Heart left ventricle (tissue), 13 donors: ENCODE measurements around the gene TACC3.

Source experiments
- CTCF ChIP-seq, 12 donors: fragments of 200-600 bp; sonication (generic) in 4 of 12; IDR thresholded peaks; one replicate each; pipeline versions ENCODE4 v1.5.0 to v1.8.0; 2018 to 2022; ENCODE audit warnings: antibody characterized with exemption in 12 of 12, mild to moderate bottlenecking in 5 of 12
- POLR2A ChIP-seq, 2 donors: fragments of 450-650 bp; IDR thresholded peaks; one replicate each; pipeline ENCODE4 v1.6.1; 2017; ENCODE audit warnings: antibody characterized with exemption in 2 of 2, mild to moderate bottlenecking in 2 of 2, moderate library complexity in 2 of 2
- donor health status: ischemic (EF 13 %, LVEDD 7.1; RV severe dilation, severe dysfunction).
- donor health status: DM: no; HTN: yes; CAD: no.
- donor health status: DM: no; HTN: no; CAD: no.
- donor health status: ischemic (EF 25% LVEDD 6.9; RV normal size, moderate dysfunction).
- donor health status: ischemic (EF 25% LVEDD 5.7; RV mildly dilated, moderate dysfunction).
- donor health status: ischemic (EF 35%, LVEDD 5.7; RV mildly dilated, moderate dysfunction).
- donor health status: nonischemic (EF 11% LVEDD 7.7; RV severe dilation, severe dysfunction).
- donor health status: DM: yes; HTN: yes; CAD: no.
- donor health status: PGD.
- donor health status: ischemic (EF 29% LVEDD 5.4; RV normal size, mild dysfunction).
- donor health status: nonischemic (EF 23%, LVEDD 6.1; RV moderate dilation, normal function).

- TF ChIP-seq CTCF (IDR thresholded peaks at IDR 0.05): no peak
- no peak for TF ChIP-seq POLR2A (IDR thresholded peaks at IDR 0.05)
Measured at GRCh38 chr4:1755297-1755696, 34.0 kb downstream of the TACC3 start.
